DMS153 treated with DMSO at 0.1 percent for 48 hours (cell line): ENCODE data around the gene ADRA2C.

ENCODE experiments used
- DNase-seq: peaks from one replicate; lab custom pipeline; 2025; ENCODE audit not compliant: unreplicated experiment; lab: John Stamatoyannopoulos, UW

Gene ADRA2C

DNA sequence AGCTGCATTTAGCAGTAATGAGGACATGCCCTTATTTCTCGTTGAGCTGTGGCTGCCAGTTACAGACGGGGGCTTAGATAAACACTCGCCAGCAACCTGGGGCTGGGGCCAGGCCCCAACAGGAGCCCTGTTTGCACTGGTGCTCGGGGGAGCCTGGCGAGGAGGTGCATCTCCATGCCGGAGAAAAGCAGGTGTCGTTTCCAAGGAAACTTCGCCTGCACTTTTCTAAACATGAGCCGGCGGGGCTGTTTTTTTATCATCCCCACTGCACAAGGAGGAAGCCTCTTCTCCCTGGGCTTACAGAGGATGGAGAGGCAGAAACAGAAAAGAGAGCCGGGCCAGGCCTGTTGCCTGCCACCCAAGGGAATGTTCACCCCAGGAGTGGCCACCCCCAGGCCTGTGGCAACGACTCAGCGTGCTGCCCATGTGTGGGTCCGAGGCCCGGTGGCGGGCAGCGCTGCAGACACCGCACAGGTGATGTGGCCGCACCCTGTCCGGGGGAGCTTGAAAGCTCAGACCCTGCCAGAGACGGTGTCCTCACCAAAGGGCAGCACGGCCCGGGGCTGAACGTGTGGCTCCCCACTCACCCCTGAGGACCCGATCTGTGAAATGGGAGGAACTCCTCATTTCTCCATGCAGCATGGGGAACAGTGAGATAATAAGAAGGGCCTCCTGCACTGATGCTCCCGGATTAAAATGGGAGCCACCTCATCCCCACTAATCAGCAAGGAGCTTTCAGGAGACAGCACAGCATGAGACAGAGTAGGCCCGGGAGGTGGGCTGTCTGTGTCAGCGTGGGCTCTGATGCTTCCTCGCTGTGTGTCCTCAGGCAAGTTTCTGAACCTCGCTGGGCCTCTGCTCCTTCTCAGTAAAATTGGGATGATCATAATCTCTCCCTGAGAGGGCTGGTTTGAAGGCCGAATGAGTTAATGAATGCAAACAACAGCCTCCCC lies 33.8 kb upstream of the ADRA2C start:
- DNase-seq = no peak

DNA sequence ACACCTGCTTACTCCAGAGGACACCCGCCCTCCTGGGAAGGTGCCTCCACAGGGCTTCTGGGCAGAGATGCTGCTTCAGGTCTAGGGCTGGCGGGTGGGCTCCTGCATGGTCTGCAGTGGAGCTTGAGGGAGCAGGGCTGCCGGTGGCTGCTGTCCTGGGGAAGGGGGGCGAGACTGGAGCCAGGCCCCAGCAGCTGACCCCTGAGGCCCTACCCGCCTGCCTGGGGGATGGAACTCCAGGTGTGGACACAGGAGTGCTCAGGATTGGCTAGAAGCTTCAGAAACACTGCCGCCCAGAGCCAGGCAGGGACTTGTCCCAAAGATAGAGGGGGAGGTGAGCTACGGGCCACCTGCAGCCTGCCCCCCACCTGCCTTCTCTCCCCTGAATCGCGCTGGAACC lies 33.0 kb upstream of the ADRA2C start:
- no peak for DNase-seq

DNA sequence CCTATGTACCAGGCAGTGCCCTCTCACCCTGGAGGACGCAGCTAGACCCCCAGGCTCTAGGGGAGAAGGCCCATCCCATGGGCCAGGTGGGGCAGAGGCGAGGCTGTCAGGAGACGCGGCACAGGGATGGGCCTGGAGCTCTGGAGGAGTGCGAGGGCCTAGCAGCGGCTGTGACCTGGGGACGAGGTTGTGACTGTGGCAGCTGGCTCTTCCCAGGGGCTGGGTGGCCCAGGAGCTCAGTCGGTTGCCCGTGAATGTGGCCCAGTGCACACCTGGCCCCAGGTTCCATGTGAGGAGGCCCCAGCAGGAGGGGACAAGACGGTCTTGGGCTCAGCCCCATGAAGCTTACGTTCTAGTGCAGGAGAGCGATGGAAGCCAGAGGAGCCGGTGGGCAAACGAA lies 31.0 kb upstream of the ADRA2C start:
- DNase-seq = no peak

DNA sequence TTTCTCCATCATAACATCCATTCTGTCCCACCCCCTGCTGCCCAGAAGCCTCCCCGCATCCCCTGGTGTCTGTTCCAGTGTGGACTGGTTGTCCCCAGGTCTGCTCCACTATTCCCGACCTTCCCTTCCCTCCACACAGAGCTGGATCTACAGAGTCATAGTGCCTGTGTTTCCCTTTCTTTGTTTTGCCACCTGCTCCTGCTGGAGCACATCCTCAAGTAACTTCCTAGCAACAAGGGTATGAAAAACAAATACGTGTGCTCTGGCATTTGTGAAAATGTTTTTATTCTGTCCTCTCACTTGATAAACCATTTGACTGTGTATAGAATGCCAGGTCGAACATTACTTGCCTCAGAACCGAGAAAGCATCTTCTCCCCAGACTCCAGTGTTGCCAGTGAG lies 29.9 kb upstream of the ADRA2C start:
- DNase-seq = no peak

DNA sequence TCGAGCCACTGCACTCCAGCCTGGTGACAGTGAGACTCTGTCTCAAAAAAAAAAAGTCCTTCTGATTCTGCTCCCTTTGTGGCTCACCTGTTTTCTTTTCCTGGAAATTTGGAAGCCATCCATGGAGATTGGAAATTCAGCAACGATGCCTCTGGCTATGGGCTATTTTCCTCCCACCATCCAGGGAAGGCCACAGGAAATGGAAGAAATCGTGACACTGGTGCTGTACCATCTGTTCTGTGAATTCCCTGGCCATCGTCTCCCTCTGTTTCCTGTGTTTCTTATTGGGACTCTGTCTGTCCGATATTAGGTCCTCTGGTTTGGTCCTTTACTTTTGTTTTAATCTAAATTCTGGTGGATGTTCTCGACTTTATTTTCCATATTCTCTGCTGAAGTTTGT lies 29.4 kb upstream of the ADRA2C start:
- DNase-seq = no peak

DNA sequence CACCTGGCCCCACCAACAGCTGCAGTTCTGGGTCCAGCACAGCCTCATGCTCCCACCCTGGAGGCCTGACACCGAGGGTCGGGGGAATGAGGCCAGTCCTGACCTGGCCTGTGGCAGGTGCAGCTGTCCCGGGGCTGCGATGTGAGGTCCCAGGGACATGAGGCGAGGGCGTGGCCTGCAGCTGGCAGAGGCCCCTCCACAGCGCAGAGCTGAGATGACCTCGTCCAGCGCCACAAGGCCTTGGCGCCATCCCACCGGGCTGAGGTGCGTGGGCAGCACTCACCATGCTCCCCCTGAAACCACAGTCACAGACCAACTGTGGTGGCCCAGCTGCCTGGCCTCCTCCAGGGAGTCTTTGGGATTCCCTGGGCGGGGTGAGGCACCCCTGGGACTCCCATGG lies 26.6 kb upstream of the ADRA2C start:
- DNase-seq = no peak

DNA sequence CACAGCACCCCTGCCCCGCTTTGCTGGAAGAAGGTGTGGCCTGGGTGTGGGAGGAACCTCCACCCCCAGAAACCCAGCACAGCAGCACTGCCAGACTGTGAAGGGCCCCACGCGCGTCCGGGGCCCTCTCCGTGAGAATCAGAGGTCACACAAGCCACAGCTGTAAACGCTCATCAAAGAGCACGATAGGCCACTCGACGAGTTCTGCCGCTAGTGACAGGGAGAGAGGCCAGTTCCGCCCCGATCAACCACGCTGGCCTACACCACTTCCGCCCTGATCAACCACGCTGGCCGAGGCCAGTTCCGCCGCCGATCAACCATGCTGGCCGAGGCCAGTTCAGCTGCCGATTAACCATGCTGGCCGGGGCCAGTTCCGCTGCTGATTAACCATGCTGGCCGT lies 25.9 kb upstream of the ADRA2C start:
- DNase-seq = no peak

DNA sequence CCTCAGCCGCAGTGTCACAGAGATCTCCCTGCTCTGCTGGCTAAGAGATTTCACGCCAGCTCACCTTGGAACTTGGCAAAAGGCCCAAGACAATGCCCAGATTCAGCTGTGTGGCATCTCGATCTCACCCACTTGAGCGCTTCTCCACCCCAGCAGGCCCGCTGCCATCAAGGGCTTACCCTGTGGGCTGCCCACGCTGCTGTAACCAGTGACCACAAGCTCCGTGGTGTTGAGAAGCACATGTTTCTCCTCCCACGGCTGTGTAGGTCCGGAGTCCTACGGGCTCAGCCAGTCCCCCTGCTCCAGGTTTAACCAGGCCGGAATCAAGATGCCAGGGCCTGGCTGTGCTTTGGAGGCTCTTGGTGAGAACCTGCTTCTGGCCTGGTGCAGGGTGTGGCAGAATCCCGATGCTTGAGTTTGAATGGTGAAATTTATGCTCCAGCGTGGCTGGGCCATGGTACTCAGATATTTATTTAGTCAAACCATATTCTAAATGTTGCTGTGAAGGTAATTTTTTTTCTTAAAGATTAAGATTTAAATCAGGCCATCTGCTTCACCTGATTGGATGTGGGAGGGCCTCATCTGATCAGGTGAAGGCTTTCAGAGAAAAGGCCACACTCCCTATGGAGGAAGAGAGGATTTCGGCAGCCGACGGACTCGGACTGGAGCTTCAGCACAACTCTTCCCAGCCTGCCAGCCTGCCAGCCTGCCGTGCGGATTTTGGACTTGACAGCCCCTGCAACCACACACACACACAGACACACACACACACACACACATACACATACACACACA lies 24.8 kb upstream of the ADRA2C start:
- no peak for DNase-seq

DNA sequence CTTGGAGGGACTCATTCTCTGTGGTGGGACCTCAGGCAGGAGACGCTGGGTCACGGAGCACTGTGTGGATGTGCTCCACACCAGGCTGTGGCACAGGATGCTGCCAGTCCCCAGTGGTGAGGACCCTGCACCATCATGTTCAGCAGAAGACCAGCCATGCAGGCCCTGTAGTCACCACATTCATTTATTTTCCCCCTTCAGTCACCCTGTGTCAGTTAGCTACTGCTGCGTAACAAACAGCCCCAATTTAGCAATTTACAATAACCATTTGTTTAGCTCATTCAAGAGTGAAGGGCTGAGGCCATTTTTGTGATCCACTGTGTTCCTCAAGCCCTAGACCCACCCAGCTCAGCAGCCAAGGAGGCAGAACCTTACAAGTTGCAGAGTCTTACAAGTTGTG lies 23.6 kb upstream of the ADRA2C start:
- no peak for DNase-seq

DNA sequence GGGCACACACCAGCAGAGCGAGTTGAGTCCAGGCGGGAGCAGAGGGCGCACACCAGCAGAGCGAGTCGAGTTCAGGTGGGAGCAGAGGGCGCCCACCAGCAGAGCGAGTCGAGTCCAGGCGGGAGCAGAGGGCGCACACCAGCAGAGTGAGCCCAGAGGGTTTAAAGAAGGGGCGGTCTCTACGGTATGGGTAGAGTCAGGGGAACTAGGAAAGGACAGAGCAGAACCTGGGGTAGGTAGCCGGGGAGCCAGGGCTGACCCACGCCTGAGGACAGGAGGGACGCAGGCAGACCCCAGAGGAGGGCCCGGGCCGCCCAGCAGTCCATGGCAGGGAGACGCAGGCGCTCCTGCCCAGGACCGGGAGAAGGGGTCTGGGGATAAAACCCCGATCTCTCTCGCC lies 22.0 kb upstream of the ADRA2C start:
- no peak for DNase-seq

DNA sequence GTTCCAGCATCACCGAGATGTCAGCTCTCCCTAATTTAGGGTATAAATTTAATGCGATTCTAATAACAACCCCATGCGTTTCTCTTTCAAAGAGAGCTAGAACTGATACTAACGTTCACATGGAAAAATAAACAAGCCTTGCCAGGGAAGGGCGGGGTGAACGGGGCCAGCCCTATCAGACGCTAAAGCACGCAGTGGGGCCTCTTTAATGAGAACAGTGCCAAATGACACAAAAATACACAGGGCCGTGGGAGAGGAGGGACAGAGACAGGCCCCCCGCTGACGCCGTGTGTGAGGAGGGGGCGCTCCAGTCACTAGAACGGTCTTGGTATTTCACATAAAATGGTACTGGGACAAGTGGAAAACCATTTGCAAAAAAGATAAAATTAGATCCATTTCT lies 21.3 kb upstream of the ADRA2C start:
- DNase-seq = no peak

DNA sequence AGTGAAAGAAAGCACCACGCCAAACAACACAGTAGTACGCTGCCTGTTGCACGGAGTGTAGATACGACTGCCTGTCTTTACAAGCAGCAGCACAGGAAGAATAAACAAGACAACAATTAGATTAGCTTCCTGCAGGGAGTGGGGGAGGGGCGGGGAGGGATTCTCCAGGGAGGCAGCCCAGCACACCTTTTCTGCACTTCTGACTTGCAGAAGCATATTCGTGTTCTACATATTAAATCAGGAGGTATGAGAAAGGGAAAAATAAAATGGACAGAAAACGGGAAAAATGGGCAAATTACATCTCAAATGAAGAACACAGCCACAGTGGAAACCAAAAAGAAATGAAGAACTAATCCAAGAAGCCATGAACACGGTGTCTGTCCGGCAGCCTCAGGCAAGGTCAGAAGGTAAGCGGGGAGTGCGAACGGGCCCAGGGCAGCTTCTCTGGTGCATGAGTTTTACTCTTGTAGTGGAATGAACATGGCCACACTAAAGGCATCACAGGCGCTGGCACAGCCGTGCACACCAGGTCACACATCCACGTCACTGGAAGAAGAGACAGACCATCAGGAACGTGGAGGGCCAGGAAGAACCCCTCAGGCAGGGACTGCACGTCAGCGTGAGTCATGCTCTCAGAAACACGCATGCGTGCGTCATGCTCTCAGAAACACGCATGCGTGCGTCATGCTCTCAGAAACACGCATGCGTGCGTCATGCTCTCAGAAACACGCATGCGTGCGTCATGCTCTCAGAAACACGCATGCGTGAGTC lies 20.1 kb upstream of the ADRA2C start:
- no peak for DNase-seq

DNA sequence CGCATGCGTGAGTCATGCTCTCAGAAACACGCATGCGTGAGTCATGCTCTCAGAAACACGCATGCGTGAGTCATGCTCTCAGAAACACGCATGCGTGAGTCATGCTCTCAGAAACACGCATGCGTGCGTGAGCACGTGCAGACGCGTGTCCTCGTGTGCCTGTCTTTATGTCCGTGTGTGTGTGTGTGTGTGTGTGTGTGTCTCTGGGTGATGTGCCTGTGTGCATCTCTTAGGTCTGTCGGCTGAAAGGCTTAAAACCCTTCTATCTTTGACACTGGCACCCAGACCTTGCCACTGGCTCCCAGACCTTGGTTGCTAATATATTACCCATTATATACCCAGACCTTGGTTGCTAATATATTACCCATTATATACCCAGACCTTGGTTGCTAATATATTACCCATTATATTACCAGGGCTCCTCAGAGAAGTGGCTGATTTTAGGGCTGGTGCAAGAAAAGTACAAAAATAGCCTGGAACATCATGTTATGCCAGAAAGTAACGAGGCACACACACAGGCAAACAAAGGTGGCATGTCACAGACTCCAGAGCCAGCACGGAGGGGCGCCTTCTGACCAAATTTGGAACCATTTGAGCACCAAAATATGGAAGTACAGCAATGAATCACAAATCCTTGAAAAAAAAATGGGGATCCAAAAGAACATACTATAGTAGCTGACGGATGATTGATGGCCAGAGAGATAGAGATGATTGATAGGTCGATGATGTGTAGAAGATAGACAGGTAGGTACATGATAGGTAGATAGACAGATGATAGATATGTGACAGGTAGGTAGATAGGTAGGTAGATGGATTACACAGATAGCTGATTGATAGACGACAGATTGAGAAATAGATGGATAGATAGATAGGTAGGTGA lies 19.2 kb upstream of the ADRA2C start:
- no peak for DNase-seq

DNA sequence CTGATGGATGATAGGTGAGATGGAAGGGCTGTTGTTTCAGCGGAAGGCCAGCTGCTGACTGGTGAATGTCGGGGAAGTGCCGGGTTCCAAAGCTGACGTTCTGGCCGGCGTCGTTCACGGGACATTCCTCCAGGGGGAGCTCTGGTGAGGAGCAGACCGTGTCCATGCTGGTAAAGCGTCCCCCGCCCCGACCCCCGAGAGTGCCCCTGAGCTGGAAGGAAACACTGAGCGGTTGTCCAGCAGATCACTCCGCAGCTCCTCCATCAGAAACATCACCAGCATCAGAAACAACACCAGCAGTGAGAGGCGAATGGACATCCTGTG lies 18.6 kb upstream of the ADRA2C start:
- DNase-seq = no peak

DNA sequence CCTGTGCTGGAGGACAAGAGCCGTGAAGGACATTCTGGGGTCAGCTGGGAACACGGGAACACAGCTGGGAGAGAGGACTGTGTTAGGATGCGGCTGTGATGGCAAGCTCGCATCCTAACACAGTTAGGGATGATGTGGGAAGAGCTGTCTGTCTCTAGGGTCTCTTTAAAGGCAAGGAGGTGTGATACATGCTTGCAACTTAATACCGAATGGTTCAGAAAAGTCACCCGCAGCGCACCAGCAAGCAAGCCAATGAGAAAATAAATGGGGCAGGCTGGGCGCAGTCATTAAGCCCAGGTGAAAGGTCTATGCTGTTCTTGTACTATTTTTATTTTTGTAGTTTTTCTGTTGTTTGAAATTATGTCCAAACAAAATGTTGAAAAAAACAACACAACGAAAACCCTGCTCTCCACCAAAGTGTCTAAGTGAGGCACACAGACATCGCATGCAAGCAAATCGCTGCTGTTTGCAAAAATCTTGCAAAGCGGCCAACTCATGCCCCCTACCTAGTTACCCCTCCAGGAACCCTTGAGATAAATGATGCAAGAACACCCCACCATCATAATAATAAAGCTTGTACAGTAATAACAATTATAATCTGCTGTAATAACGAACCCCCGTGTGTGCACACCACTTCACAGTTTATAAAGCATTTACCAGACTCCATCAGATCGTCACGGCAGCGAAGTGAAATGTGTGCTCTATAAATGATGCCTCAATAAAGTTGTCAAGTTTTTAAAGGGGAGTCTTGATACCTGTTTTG lies 17.9 kb upstream of the ADRA2C start:
- DNase-seq = no peak

DNA sequence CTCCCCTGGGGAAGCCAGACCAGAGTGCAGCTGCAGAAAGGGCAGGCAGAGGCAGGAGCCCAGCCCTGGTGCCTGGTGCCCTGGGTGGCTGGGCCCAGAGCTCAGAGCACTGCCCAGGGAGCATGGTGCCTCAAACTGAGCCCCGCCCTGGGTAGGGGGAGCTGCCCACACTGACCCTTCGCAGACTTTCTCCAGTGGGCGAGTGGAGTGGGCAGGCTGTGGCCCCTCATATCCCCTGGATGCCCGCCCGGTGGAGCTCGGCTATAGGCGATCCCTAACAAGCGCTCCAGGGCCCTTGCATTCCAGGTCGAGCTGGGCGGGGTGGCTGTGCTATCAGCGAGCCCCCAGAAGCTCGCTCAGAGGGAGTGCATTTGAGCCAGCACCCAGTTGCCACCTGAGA lies 17.1 kb upstream of the ADRA2C start:
- no peak for DNase-seq

DNA sequence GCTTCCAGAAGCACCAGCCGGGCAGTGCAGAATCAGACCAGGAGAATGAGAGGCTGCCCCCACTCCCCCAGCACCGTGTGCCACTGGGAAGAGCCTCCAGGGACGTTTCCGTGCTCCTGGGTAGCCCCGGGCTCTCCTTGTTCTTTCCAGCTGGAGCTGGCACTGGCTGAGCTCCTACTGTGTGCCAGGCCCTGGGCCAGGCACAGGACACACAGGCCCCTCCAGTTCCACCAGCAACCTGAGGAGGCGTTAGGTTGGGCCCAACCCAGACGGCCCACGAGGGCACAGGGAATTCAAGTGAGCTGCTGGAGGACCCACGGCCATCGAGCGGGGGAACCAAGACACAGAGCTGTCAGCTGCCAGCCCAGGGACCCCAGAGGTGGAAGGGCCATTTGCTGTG lies 15.9 kb upstream of the ADRA2C start:
- DNase-seq = no peak

DNA sequence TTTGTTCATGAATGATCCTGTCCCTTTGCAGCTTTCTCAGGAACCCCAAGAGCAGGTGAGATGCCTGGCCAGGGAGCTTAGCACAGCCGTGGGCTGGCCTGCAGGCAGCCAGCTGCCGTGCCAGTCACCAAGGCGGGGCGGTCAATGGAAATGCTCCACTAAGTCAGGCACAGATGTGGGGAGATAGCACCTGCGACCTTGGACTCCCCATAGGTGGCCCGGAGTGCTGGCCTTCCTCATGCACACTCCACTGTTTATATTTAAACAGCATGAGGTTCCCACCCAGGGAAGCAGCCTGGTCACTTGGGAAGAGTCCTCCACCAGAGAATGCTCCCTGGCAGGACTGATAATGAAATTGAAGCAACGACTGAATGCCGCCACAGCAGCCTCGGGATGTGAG lies 14.2 kb upstream of the ADRA2C start:
- no peak for DNase-seq

DNA sequence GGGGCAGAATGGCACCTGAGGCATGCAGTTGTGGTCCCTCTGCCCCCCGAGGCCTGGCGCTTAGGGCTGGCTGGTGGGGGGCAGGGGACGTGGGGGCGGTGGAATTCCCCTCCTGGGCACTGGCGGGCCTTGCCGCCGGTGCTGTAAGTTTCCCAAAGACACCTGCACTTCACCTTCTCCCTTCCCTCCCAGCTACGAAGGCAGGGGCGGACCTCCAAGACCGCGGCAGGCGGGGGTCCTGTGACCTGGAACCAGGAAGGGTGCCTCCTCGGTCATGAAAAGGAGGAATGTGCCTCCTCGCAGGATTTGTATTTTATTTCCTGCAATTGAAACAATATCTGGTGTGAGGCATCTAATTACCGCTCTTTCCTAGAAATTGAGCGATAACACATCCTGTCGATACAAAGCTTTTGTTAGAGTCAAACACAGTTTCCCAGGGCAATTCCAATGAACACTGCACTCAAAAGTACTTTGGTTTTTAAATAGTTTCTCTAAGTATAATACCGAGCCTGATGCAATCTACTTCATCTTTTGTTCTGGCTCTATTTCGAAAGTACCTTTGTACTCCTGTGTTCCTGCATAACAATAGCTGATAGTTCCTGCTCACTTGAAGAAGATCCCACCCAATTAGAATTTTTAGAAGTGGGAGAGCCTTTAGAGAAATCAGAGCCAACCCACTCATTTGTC lies 12.3 kb upstream of the ADRA2C start:
- no peak for DNase-seq
